Adrenal gland (tissue), 5 donors: Measurements from ENCODE around the gene ATP8A2.

Source experiments
- POLR2A ChIP-seq, 2 donors: fragments of 450-650 bp; IDR thresholded peaks; one replicate each; pipeline ENCODE4 v1.6.1; 2017; ENCODE audit warnings: antibody characterized with exemption in 2 of 2, mild to moderate bottlenecking in 2 of 2, moderate library complexity in 1 of 2
- TF ChIP-seq, protein P1 (sequence below), 6 experiments: fragments of 450-650 bp in 4 of 6; fragments of 200-600 bp in 2 of 6; sonication (generic) in 1 of 6; IDR thresholded peaks; 1 replicate in 5 of 6; 2 replicates in 1 of 6; pipeline versions ENCODE4 v1.5.1 to v1.8.0; 2016 to 2021; ENCODE audit warnings: antibody characterized with exemption in 6 of 6, mild to moderate bottlenecking in 2 of 6, moderate library complexity in 1 of 6
- donor health status: DM: no; HTN: no; CAD: no.

GRCh38 chr13:25684491-25684890 lies 312.7 kb downstream of the ATP8A2 start:
- TF ChIP-seq, protein P1, sequence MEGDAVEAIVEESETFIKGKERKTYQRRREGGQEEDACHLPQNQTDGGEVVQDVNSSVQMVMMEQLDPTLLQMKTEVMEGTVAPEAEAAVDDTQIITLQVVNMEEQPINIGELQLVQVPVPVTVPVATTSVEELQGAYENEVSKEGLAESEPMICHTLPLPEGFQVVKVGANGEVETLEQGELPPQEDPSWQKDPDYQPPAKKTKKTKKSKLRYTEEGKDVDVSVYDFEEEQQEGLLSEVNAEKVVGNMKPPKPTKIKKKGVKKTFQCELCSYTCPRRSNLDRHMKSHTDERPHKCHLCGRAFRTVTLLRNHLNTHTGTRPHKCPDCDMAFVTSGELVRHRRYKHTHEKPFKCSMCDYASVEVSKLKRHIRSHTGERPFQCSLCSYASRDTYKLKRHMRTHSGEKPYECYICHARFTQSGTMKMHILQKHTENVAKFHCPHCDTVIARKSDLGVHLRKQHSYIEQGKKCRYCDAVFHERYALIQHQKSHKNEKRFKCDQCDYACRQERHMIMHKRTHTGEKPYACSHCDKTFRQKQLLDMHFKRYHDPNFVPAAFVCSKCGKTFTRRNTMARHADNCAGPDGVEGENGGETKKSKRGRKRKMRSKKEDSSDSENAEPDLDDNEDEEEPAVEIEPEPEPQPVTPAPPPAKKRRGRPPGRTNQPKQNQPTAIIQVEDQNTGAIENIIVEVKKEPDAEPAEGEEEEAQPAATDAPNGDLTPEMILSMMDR (IDR thresholded peaks at IDR 0.05), result no peak
- TF ChIP-seq POLR2A (IDR thresholded peaks at IDR 0.05), result no peak
